Body of pancreas (tissue), 4 donors: ENCODE measurements around the gene IRGQ. TPM values are rescaled to one million over a fixed set of nuclear protein-coding genes. Genes with fewer than 3 reads are reported as not detected.
A peak's percentile ranks its signal among the peaks of the same experiment; 100 is the strongest.

Experiments used
- ATAC-seq: fragments of 150-250 bp; one replicate; pipeline ENCODE4 v1.9.1; 2016
- DNase-seq, 4 donors: peaks; one replicate each; pipeline ENCODE4 v3.0.0-alpha.2; 2019
- H3K27ac ChIP-seq, 4 donors: fragments of 200-600 bp; sonication (generic); 1 replicate in 3 of 4; 2 replicates in 1 of 4; pipeline versions ENCODE4 v1.5.1 to v1.6.1; 2016 to 2019; ENCODE audit warnings: mild to moderate bottlenecking in 1 of 4, mixed read lengths in 1 of 4, moderate library complexity in 1 of 4
- H3K27me3 ChIP-seq, 2 donors: fragments of 200-600 bp; sonication (generic); one replicate each; pipeline ENCODE4 v1.6.0; 2016; ENCODE audit warnings: mild to moderate bottlenecking in 1 of 2
- H3K36me3 ChIP-seq, 2 donors: fragments of 200-600 bp; sonication (generic); replicated peaks in 1 of 2; 2 replicates each; pipeline ENCODE4 v1.5.1; 2016; ENCODE audit warnings: low read depth in 2 of 2; ENCODE audit not compliant: insufficient read depth in 1 of 2
- H3K4me1 ChIP-seq: fragments of 200-600 bp; sonication (generic); one replicate; pipeline ENCODE4 v1.6.0; 2016
- H3K4me3 ChIP-seq, 2 donors: fragments of 200-600 bp; sonication (generic); 1 replicate in 1 of 2; 2 replicates in 1 of 2; pipeline ENCODE4 v1.5.1; 2016 to 2019
- H3K9me3 ChIP-seq, 3 donors: fragments of 200-600 bp; sonication (generic); 1 replicate in 2 of 3; 2 replicates in 1 of 3; pipeline ENCODE4 v1.5.1; 2016
- POLR2A ChIP-seq, 3 donors: fragments of 450-650 bp; IDR thresholded peaks; one replicate each; pipeline ENCODE4 v1.6.1; 2016; ENCODE audit warnings: antibody characterized with exemption in 3 of 3, mild to moderate bottlenecking in 2 of 3
- WGBS, 2 donors: methylation state at CpG; one replicate each; pipeline ENCODE4 v1.1.5; 2017; 5-methylcytosine and 5-hydroxymethylcytosine counted together
- intact Hi-C: fragments of 100-400 bp; cut with DNase I; formaldehyde crosslinking; loops from one replicate; pipeline ENCODE4 v1.15.1; 2023
- total RNA-seq, 2 donors: library from RNA; depleted of rRNA; stranded (reverse); fragments of >200 nt; gene quantifications; one replicate each; pipeline ENCODE4 v1.1.0, GENCODE V29; 2016
- TF ChIP-seq, protein P1 (sequence below), 7 experiments: fragments of 450-650 bp in 4 of 7; fragments of 200-600 bp in 3 of 7; sonication (generic) in 3 of 7; IDR thresholded peaks; one replicate each; pipeline ENCODE4 v1.5.1; 2016 to 2019; ENCODE audit warnings: antibody characterized with exemption in 7 of 7

IRGQ gene
- total RNA-seq, 2 donors from 2014 or later, result 9.1 to 20.1 TPM

DNA sequence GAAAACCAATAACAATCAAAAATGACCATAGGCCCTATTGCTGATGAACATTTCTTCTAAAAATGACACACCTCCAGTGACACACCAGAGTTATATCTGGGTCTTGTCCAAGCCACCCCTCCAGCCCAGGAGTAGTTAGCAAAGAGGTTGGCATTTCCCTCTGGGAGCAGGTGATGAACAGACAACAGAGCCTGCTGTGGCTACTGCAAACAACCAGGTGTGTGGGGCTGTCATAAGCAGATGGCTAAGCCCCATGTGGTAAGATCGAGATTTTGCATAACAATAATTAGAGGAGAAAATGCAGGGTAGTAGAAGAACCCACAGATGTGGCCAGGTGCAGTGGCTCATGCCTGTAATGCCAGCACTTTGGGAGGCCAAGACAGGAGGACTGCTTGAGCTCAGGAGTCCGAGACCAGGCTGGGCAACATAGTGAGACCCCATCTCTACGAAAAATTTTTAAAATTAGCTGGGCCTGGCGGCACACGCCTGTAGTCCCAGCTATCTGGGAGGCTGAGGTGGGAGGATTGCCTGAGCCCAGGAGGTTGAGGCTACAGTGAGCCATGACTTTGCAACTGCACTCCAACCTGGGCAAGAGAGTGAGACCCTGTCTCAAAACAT, 25.7 kb downstream of the IRGQ start:
- H3K4me3 ChIP-seq, result no peak overlapping the region
- no peak overlapping the region for H3K27ac ChIP-seq
- DNase-seq (peak in 1 of 4 donors; percentile 26), ATAC-seq (no peak)
- peaks cover 7% of the 10 kb centered on the region for H3K4me1 ChIP-seq
- TF ChIP-seq, protein P1, sequence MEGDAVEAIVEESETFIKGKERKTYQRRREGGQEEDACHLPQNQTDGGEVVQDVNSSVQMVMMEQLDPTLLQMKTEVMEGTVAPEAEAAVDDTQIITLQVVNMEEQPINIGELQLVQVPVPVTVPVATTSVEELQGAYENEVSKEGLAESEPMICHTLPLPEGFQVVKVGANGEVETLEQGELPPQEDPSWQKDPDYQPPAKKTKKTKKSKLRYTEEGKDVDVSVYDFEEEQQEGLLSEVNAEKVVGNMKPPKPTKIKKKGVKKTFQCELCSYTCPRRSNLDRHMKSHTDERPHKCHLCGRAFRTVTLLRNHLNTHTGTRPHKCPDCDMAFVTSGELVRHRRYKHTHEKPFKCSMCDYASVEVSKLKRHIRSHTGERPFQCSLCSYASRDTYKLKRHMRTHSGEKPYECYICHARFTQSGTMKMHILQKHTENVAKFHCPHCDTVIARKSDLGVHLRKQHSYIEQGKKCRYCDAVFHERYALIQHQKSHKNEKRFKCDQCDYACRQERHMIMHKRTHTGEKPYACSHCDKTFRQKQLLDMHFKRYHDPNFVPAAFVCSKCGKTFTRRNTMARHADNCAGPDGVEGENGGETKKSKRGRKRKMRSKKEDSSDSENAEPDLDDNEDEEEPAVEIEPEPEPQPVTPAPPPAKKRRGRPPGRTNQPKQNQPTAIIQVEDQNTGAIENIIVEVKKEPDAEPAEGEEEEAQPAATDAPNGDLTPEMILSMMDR (IDR thresholded peaks at IDR 0.05), result no peak
- no peak for TF ChIP-seq POLR2A (IDR thresholded peaks at IDR 0.05)
- intact Hi-C loops, result no loop called here
- WGBS, 2 donors, result 76 to 77% methylated on average over 3 to 5 of the region's 5 CpGs
- H3K36me3 ChIP-seq, result no peaks in the 10 kb centered on the region
- no peaks in the 10 kb centered on the region for H3K9me3 ChIP-seq
- no peaks in the 10 kb centered on the region for H3K27me3 ChIP-seq

DNA sequence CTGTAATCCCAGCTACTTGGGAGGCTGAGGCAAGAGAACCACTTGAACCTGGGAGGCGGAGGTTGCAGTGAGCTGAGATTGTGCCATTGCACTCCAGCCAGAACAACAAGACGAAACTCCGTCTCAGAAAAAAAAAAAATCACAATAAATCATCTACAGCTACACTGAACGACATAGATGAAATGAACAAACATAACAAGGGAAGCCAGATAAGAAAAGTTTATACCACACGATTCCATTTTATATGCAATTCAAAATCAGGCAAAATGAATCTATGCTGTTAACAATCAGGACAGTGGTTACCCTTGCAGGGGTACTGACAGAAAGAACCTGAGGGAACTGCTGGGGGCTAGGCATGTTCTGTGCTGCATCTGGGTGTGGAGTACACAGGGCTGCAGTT, 26.3 kb downstream of the IRGQ start:
- intact Hi-C loops, result loop anchor here (5.0 kb wide), 1 partner anchor 33 kb away; no protein-coding TSS in a partner anchor
- no peak for DNase-seq
- WGBS, 2 donors, result 52 to 70% methylated on average over 5 of the region's 5 CpGs

DNA sequence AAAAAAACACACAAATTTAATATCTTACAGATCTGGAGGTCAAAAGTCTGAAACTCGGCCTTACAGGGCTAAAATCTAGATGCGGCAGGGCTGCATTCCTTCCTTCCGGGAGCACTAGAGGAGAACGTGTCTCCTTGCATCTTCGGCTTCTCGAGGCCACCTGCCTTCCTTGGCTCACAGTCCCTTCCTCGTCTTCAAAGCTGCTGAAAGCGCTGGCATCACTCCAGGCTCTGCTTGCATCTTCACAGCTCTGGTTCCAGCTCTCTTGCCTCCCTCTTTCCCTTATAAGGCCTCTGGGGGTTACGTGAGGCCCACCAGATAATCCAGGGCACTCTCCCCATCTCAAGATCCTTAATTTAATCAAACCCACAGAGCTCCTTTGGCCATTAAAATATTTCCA, 31.1 kb downstream of the IRGQ start:
- no peak overlapping the region for H3K4me3 ChIP-seq
- intact Hi-C loops, result loop anchor here (5.0 kb wide), 1 partner anchor 38 kb away; no protein-coding TSS in a partner anchor
- H3K9me3 ChIP-seq, result no peaks in the 10 kb centered on the region
- no peaks in the 10 kb centered on the region for H3K4me1 ChIP-seq
- no peaks in the 10 kb centered on the region for H3K36me3 ChIP-seq
- ATAC-seq, result no peak
- 73 to 88% methylated on average over 9 of the region's 9 CpGs for WGBS, 2 donors
- DNase-seq, result no peak
- TF ChIP-seq, protein P1 (IDR thresholded peaks at IDR 0.05), result no peak
- TF ChIP-seq POLR2A (IDR thresholded peaks at IDR 0.05), result no peak
- H3K27ac ChIP-seq, result no peak overlapping the region
- H3K27me3 ChIP-seq, result no peaks in the 10 kb centered on the region

More for the DNA sequence above, 26.3 kb downstream of the IRGQ start:
- H3K27ac ChIP-seq, result no peak overlapping the region
- no peaks in the 10 kb centered on the region for H3K27me3 ChIP-seq
- no peak for TF ChIP-seq POLR2A (IDR thresholded peaks at IDR 0.05)
- TF ChIP-seq, protein P1 (IDR thresholded peaks at IDR 0.05), result no peak
- ATAC-seq, result no peak
- H3K4me3 ChIP-seq, result no peak overlapping the region
- no peaks in the 10 kb centered on the region for H3K9me3 ChIP-seq
- H3K4me1 ChIP-seq, result peaks cover 4% of the 10 kb centered on the region
- H3K36me3 ChIP-seq, result no peaks in the 10 kb centered on the region

DNA sequence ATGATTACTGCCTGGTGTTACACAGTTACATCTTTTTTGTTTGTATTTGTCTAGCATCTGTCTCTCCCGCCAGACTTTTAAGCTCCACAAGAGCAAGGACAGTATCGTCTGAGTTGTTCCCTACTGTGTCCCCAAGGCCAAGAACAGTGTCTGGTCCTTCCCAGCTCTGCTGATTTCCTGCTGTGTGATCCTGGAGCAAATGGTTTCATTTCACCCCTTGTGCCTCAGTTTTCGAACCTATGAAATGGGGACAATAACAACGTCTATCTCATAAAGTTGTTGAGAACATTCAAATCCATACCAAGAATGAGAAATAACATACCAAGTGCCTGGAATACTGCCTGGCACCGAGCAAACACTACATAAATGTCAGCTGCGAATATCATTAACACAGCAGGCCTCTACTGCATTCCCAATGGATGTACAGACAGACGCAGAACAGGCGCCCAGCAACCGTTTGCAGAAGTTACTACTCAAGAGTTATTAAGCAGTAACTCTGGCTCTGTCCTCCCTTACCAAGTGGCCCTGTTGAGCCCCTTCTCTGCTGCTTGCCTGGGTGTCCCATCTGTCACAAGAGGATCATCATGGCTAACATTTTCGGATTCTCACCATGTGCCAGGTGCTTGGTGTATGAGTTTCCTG, 32.0 kb downstream of the IRGQ start:
- Histone ChIP-seq H3K36me3 (no peaks in the 10 kb centered on the region), H3K4me1 (no peaks in the 10 kb centered on the region), H3K27me3 (no peaks in the 10 kb centered on the region), H3K4me3 (no peak overlapping the region), H3K27ac (no peak overlapping the region), H3K9me3 (no peaks in the 10 kb centered on the region)
- WGBS, 2 donors, result 83 to 94% methylated on average over 10 of the region's 10 CpGs
- DNase-seq (no peak), ATAC-seq (no peak)
- intact Hi-C loops, result no loop called here
- TF ChIP-seq, protein P1 (IDR thresholded peaks at IDR 0.05), result no peak
